GM21576 (cell line): Measurements from ENCODE around the gene SLC4A4.

Experiments
- ATAC-seq: cut with Tn5 transposase; IDR thresholded peaks from one replicate; pipeline ENCODE4 v1.9.1; 2021; ENCODE audit warnings: mild to moderate bottlenecking, moderate library complexity; ENCODE audit not compliant: unreplicated experiment

Gene SLC4A4

DNA sequence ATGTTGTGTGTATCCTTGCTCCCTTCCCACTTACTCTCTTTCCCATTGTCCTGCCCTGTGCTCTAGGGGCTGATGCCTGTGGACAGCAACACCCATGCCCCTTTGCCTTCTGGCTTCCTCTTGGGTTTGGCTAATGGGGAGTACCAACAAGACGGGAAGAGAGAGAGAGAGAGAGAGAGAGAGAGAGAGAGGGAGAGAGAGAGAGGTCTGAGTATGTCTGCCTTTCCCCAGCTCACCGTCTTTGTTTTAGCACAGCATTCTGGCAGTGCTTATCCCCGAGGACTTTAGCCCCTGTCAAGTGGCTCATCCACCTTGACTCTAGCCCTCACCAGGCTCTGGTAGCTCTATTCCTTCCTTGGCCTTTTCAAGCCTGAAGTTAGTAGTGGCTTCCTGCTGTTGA, 128.0 kb downstream of the SLC4A4 start:
- no peak for ATAC-seq

DNA sequence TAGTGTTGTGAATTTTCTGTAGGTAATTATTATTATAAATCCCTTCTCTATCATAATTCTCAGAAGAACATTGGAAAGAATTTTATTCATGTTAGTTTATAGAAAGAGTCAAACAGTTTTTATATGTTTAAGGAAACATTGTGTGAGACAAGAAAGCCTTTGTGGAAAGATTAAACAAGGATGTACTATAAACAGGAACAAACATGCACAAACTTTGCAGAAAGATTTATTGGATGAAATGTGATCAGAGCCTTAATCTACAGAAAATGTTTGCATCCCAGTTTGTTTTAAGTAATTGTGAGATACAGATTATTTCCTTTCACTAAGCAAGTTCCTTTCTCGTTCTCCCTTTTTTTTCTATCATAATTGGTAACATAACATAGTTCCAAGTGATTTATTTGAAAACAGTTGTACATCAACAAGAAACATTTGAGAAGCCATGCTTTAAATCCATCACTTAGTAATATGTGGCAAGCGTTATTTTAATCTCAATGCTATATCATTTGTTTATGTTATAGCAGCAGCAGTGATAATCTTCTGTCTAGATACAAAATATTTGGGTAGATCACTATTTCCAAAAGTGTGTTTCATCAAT, 129.4 kb downstream of the SLC4A4 start:
- no peak for ATAC-seq

DNA sequence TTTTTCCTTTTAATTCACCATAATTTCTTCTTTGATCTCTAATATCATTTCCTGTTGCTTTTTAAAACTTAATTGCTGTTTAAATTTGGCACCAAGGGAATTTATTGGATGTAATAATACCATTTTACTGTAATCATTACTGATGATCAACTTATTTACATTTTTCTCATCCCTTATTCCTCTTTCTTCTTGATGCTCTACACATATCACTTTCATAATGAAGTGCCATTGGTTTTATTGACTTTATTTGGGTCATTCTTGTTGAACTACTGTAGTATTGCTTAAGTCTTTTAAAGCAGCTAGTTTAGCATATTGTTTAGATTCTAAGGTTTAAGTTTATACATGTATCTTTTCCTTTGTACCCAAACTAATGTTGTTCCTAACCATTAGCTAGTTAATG, 130.7 kb downstream of the SLC4A4 start:
- ATAC-seq, result no peak

DNA sequence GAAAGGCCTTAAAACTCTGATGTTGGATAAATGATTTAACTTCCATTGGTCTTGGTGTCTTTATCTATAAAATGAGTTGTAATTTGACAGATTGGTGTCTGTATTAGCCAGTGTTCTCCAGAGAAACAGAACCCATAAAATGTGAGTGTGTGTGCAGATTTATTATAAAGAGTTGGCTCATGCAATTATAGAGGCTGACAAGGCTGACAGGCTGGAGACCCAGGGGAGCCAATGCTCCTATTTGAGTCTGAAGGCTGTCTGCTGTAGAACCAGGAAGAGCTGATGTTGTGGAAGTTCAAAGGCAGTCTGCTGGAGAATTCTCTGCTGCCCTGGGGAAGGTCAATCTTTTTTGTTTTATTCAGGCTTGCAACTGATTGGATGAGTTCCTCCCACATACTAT, 131.7 kb downstream of the SLC4A4 start:
- no peak for ATAC-seq

DNA sequence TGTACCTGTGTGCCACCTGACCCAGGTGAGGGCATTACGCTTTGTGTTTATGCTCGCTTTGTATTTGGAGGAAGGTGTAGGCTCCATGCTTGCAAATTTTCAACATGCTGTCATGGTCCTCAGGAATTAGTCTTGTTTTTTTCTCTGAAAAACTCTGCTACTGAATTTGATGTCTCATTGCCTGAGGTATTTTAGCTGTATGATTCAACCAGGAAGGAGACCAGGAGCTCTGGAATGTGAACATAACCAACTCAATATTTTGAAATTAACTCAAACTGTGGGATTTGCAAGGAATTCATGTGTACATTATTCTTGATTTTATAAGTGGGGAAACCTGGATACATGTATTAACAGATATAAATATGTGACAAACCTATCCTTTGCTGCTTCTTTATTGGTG, 134.1 kb downstream of the SLC4A4 start:
- ATAC-seq, result no peak

DNA sequence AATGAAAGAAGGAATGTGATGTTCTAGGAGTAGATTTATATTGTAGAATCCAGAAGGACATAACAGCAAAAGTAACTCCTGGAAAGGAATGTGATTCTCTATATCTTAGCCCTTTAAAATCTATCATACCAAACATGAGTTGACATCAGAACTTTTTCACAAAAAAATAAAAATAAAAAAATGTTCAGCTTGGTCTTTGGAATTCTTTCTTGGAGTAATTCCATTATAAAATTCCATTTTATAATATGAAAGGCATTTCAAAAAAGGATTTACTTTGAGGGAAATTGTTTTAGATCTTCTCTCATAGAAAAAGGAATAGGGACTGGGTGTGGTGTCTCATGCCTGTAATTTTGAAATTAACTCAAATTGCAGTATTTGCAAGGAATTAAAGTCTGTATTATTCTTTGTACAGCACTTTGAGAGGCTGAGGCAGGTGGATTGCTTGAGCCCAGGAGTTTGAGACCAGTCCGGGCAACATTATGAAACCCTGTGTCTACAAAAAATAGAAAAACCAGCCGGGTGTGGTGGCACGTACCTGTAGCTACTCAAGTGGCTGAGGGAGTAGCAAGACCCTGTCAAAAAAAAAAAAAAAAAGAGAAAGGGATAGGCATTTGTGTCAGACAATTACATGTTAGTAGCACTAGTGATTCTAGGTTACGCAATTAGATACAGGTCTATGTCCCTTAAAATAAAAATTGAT, 134.9 kb downstream of the SLC4A4 start:
- ATAC-seq, result no peak

DNA sequence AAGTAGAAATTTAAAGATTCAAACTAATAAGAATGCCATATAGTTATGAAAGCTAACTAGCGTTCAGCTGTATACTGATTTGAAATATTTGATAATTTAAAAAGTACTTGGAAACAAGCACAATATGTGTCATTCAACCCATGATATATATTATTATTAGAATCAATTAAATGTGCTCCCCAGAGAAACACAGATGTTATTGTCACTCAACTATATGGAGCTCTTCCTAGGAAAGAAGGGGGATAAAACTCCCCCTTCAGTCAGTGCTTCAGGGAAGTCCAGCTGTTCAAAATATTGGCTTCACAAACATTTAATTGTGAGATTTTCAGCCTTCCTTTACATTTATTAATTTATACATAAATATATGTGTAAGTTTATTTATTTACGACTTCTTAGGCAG, 135.9 kb downstream of the SLC4A4 start:
- ATAC-seq, result no peak

DNA sequence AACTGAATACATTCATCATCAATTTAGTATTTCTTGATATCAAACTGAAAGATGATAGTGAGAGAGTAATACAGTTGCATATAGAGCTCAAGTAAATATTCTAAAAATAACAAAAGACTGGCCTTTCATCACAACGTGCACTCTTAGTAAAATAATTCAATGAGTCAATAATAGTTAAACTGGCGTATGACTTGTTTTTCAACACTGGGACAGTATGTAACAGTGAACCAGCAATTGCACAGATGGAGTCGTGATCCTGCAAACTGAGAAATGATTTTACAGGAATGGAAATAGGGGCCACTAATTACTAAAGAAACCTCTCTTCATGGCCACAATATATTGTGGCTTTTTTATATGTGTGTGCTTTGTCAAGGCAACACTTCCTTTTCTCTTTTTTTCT, 137.4 kb downstream of the SLC4A4 start:
- no peak for ATAC-seq

DNA sequence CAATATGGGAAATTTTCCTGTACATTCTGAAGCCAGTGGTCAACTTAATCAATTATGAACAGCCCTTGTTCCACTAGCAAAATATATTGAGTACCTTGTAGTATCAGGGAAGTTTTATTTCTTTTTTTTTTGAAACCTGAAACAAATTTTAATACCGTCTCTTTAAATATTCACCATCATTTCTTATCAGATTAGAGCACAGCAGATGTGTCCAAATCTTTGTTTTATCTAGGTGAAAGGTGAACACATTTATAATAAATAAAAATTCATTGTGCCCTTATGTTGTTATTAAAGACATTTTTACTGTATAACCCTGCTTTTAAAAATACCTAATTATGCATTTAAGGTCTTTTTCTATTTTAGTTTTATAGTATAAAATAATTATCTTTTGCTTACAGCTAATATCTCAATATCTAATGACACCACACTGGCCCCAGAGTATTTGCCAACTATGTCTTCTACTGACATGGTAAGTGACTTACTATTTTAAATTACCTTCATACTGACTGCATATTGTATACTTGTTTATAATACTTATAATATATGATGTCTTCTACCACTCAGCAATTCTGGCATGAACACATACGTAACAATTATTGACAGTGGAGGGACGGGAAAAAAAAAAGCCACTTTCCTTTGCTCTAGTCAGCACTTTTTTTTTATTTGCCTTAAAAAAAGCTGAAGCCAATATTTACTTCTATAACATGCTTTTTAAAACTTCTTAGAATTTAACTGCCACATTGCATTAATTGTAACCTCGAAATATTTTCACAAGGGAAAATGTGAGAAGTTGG, 147.9 kb downstream of the SLC4A4 start:
- ATAC-seq, result no peak

DNA sequence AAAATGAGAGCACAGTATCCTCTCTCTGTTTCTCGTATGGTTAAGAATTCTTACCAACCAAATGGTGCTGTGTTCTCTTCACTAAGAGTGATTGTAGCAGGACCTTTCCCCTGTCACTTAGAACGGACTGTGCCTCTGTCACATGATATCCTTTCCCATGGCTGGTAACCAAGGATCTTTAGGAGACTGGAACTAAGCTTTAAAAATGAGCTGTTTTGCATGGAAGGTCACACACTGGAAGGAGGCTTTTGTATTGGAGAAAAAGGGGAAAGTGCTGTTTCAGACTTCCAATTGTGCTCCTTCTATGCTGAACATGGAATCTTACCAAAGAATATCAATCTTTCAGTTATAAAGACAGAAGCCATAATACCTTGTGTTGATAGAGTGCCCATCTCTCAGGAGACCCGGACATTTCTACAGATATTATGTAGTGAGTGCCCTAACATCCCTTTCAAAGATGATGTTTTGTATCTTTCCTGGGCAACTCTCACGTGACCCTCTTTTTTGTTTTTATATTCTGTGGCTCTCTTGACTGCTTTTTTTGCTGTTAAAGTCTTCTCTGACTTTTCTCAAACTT, 148.6 kb downstream of the SLC4A4 start:
- no peak for ATAC-seq

DNA sequence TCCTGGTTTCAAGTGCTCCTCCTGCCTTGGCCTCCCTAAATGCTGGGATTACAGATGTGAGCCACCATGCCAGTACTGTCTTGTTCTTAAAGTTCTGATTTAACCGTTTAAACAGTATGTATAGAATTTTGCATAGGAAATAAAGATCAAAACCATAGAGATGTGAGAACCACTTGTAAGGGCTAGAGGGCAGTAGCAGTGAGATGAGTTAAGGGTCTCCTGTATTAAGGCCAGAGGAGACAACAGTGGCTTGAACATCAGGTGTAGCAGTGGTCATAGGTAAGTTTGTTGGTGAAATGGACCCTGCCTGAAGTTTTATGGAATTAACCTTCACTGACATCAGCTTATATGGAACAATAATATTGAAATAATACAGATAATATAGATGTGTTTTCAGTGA, 155.7 kb downstream of the SLC4A4 start:
- ATAC-seq, result no peak

DNA sequence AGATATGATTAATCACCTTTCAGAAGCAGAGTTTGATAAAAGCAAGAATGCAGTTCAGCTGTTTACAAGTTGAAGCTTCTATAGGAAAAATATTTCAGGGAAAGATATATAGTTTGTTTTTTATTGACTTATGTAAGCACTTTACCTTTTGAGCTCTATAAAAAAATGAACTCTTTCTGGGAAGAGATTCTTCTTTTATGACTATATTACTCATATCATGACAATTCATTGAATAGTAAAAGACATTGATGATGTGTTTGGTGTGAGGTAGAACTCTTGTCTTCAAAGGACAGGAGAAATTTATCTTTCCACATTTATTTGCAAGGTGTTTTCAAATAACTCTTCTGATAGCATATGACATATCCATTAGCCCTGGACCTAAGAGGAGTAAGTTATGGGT, 156.6 kb downstream of the SLC4A4 start:
- no peak for ATAC-seq

DNA sequence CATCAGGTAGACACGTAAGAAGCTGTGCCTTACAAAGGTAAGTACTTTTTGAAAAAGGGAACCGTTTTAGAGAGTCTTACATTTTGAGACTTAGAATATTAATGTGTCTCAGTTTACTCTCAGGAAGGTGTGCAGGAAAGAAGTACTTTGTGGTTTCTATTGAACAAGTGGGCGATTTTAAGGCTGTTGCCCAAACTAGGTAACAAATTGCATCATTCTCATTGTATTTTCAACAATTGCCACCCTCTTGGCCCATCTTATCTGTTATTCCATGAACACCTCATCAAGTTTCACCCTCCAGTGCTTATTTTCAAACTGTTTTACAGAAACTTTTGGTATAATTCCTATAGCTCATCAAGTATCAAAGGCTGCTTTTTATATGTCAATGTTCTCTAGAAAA, 158.3 kb downstream of the SLC4A4 start:
- no peak for ATAC-seq

DNA sequence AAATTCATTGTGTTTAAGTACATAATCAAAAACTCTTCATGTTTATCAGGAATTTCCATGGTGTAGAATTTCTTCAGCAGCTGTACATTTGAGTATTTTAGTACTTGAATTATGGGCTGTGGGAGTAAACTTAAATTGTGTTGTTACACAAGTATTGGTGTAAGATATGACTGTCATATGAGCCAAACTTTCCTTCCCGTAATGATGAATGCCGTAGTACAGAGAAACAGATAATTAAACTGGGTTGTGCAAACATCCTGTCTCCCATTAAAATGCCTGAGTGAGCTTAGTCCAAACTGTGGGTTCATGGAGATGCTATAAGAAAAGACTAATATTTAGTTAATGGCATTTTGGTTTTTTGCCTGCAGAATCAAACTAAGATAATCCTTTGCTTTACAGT, 159.2 kb downstream of the SLC4A4 start:
- no peak for ATAC-seq

DNA sequence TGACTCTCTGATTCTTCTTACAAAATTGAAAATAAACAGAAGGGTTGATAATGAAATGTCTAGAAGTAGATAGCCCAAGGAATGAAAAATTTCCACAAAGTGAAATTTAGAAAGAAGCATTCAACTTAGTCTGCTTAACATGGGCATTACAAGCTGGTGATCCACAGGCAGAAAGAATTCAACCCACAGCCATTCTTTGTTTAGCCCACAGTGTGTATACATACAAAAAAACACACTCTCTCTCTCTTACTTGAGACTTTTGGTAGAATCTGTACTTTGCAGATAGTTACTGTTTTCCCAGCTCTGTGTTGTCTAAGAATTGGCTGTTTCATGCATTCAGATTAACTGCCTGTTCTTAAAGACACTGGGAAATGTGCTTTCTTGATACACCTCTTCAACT, 159.8 kb downstream of the SLC4A4 start:
- no peak for ATAC-seq

DNA sequence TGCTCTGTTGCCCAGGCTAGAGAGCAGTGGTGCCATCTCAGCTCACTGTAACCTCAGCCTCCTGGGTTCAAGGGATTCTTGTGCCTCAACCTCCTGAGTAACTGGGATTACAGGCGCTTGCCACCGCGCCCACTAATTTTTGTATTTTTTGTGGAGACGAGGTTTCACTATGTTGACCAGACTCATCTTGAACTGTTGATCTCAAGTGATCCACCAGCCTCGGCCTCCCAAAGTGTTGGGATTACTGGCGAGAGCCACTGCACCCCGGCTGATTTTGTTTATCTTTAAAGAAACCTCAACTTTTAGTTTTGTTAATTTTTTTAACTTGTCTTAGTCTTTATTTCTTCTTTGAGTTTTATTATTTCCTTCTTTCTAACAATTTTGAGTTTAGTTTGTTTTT, 163.2 kb downstream of the SLC4A4 start:
- ATAC-seq, result no peak

DNA sequence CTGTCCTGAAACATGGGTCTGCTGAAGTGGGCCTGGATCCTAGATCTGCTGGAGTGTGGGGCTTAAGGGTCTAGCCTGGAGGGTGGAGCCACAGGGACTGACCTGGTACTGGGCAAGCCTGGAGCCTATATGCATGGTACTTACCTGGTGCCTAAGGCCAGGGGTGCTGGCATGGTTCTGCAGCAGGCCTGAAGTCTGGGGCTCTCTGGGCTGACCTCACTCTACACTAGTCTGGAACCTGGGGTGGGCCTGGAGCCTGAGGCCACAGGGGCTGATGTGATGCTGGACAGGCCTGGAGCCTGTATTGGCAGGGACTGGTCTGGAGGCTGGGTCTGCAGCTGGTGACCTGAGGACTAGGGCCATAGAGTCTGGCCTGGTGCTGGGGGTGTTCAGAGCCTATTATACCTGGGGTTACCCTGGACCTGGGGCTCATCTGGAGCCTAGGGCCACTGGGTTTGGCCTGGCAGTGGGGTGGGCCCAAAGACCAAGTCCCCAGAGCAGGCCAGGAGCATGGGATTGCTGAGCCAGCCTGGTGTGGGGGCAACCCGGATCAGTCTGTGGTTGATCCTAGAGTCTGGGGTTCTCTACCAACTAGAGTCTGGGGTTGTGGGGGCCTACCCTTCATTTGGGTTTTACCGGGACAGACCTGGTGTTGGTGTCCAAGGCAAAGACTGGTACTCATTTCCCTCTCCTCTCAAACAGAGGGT, 179.6 kb downstream of the SLC4A4 start:
- no peak for ATAC-seq

DNA sequence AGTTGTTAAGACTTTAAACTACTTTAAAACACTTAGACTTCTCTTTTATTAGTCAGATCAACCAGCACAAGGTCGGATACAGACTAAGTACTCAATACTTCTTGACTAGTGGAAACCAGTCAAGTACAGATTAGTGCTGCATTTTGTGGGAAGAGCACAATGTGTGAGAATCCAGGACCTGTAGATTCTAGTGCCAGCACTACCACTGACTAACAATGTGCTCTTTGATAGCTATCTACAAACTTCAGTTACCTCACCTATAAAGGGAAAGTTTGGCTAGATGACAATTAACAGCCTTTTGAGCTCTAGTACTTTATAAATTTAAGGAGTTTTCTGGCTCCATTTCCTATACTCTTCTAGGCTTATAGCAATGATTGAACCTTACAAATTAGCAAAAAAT, 181.5 kb downstream of the SLC4A4 start:
- no peak for ATAC-seq

DNA sequence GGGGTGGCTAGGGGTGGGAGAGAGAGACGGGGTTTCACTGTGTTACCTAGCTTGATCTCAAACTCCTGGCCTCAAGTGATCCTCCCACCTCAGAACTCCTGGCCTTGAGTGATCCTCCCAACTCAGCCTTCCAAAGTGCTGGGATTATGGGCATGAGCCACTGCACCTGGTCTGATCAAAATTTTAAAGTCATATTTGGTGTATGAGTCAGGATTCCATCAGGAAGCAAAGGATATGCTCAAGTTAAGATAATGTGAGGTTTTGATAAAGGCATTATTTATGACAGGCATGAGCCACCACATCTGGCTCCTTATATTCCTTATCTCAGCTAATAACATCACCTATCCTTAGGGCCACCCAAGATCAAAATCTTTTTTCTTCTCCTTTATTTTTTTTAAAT, 182.0 kb downstream of the SLC4A4 start:
- ATAC-seq, result no peak

DNA sequence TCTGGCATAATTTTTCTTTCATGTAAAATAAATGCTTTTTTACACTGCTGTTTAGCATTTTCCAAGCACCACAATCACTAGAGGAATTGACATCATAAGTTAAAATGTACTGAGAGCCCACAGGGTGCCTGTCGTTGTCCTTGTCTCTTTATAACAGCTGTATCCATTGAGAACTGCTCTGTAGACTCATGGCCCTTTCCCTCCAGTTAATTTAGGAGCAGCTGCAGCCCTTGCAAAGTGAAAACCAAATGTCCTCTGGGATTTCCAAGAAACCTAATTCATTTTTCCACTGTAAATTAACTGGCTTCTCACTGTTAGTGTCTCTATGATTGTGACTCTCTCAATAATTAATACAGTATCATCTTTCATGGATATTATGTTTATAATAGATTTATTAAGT, 185.9 kb downstream of the SLC4A4 start:
- ATAC-seq, result no peak
